Choroid plexus epithelial cell (primary cell): ENCODE results near the gene TIGD3.

Experiments
- DNase-seq: peaks from one replicate; pipeline ENCODE4 v3.0.0-alpha.2; 2010; ENCODE audit warnings: low read depth
- H3K4me3 ChIP-seq: 2 replicates; pipeline ENCODE4 v1.5.1; 2011; ENCODE audit warnings: low read depth, mild to moderate bottlenecking, control low read depth, low read length, moderate library complexity
- CTCF ChIP-seq: conservative IDR thresholded peaks from 2 replicates; pipeline ENCODE4 v1.5.1; 2011; ENCODE audit warnings: low read depth, mild to moderate bottlenecking, control low read depth, inconsistent platforms, low read length, moderate library complexity

TIGD3 gene

GRCh38 chr11:65401073-65401802 lies 46.7 kb downstream of the TIGD3 start:
- no peak for TF ChIP-seq CTCF
- no peak for DNase-seq
- no peak overlapping the region for H3K4me3 ChIP-seq

- H3K4me3 ChIP-seq = no peak overlapping the region
- TF ChIP-seq CTCF = no peak
- DNase-seq = no peak
Measured at GRCh38 chr11:65401803-65402248, 47.3 kb downstream of the TIGD3 start.

- no peak for DNase-seq
- no peak for TF ChIP-seq CTCF
- no peak overlapping the region for H3K4me3 ChIP-seq
Measured at GRCh38 chr11:65402790-65403189, 48.2 kb downstream of the TIGD3 start.

GRCh38 chr11:65403607-65404121 lies 49.1 kb downstream of the TIGD3 start:
- no peak for DNase-seq
- H3K4me3 ChIP-seq = no peak overlapping the region
- TF ChIP-seq CTCF = no peak

- no peak for DNase-seq
- no peak for TF ChIP-seq CTCF
- H3K4me3 ChIP-seq = no peak overlapping the region
Measured at GRCh38 chr11:65404210-65404609, 49.7 kb downstream of the TIGD3 start.

- H3K4me3 ChIP-seq = no peak overlapping the region
- no peak for DNase-seq
- TF ChIP-seq CTCF = no peak
Measured at GRCh38 chr11:65404638-65405339, 50.2 kb downstream of the TIGD3 start.
